Measurements from ENCODE around the gene ZFP1. TPM values are rescaled to one million over a fixed set of nuclear protein-coding genes. Genes with fewer than 3 reads are reported as not detected.

The ZFP1 gene
- polyA plus RNA-seq, 1 of the 3 experiments (the other 2 are of a cell fraction), result 3.0 TPM

DNA sequence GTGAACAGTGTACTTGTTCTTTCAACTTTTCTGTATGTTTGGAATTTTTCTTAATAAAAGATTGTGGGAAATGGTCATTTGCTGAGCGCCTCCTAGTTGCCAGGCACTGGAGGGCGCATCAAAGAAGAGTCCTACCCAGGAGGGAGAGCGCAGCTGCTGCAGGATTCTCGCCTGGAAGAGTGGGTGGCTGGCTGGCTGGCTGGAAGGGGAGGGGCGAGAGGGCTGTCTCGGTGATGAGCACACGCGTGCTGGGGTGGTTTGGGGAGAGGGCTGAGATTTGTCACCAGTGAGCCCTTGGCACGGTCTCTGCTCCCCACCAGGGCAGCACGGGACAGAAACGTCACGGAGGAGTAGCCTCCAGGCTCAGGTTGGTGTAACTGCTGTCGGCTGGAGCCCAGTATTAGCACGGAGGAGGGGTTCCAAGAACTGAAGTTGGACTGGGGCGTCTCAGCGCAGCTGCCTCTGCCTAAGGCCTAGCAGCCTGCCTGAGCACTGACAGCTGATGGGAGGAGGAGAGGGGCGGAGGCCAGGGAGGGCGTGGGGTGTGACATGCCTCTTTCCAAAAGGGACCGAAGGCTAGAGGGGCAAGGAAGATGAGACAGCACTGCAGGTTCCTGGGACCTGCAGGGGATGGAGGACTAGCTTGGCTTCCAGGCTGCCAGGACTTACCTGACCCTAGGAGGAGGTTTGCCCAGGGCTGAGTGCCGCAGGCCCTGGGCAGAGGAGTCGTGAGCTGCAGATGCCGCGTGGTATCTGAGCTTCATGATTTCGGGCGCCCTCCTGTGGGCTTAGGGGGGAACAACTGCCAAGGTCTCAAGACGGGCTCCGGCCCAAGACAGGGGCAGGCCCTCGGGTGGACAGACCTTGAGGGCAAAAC, 37.4 kb upstream of the ZFP1 start (continued):
- TF ChIP-seq EP300 (IDR thresholded peaks at IDR 0.05; ENCODE audit: borderline replicate concordance in 1 of 2, low read depth in 1 of 2, low read length in 1 of 2) (no peak), TEAD4 (IDR thresholded peaks at IDR 0.05; ENCODE audit: borderline replicate concordance, insufficient read depth) (no peak), JUND (IDR thresholded peaks at IDR 0.05) (no peak), NFIC (IDR thresholded peaks at IDR 0.05; ENCODE audit: borderline replicate concordance) (no peak; the same call in 1 of the 2 replicates), MXI1 (IDR thresholded peaks at IDR 0.05; ENCODE audit: low read depth, low read length) (peak; percentile 65), POLR2AphosphoS5 (IDR thresholded peaks at IDR 0.05; ENCODE audit: low read depth, low read length) (0 out of 2 replicates have a peak, but pooled peaks have one; percentile 24), FOXJ3 (CRISPR knock-in tag; IDR thresholded peaks at IDR 0.05) (no peak), FOXM1 (IDR thresholded peaks at IDR 0.05; ENCODE audit: low read depth) (no peak), FOSL2 (IDR thresholded peaks at IDR 0.05; ENCODE audit: borderline replicate concordance, low read depth) (no peak)
- TF ChIP-seq, protein P1, sequence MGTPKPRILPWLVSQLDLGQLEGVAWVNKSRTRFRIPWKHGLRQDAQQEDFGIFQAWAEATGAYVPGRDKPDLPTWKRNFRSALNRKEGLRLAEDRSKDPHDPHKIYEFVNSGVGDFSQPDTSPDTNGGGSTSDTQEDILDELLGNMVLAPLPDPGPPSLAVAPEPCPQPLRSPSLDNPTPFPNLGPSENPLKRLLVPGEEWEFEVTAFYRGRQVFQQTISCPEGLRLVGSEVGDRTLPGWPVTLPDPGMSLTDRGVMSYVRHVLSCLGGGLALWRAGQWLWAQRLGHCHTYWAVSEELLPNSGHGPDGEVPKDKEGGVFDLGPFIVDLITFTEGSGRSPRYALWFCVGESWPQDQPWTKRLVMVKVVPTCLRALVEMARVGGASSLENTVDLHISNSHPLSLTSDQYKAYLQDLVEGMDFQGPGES (IDR thresholded peaks at IDR 0.05; ENCODE audit: low read depth, low read length), result no peak
- TF ChIP-seq, protein P2, sequence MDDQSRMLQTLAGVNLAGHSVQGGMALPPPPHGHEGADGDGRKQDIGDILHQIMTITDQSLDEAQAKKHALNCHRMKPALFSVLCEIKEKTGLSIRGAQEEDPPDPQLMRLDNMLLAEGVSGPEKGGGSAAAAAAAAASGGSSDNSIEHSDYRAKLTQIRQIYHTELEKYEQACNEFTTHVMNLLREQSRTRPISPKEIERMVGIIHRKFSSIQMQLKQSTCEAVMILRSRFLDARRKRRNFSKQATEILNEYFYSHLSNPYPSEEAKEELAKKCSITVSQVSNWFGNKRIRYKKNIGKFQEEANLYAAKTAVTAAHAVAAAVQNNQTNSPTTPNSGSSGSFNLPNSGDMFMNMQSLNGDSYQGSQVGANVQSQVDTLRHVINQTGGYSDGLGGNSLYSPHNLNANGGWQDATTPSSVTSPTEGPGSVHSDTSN (IDR thresholded peaks at IDR 0.05), result no peak

DNA sequence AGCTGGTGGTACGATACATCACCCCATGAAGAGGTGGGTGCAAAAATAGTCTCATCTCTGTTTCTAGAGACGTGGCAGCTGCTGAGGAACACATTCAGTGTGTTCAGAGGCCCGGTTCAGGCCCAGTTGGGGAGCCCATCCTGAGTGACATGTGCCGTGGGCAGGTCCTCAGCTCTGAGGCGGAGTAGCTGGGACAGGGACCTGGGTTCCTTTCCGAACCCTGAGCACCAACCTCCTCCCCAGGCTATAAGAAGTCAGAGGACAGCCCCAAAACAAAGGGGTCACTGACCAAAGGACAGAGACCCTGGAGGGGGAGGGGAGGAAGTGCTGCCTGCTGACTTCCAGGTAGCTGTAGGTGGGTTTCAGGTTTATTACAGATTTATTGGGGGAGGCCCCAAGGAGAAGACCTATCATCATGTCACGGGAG, 36.8 kb upstream of the ZFP1 start:
- Histone ChIP-seq H3K27ac (ENCODE audit: low read depth in 2 of 2, low read length in 1 of 2) (peak overlapping the region in 1 of 2 experiments; percentile 39; a peak in 1 of 4 replicates), H3F3A (replicated peaks; ENCODE audit: insufficient read depth) (peaks cover 25% of the 10 kb centered on the region), H3K4me1 (ENCODE audit: control insufficient read depth in 1 of 2, insufficient read depth in 2 of 2, low read depth in 1 of 2, low read length in 1 of 2) (peaks cover 30 to 47% of the 10 kb centered on the region in 2 experiments; a peak in 3 of 4 replicates), H3K36me3 (replicated peaks in 1 of 2; ENCODE audit: control insufficient read depth in 1 of 2, insufficient read depth in 2 of 2, low read length in 1 of 2) (no peaks in the 10 kb centered on the region), H4K20me1 (ENCODE audit: insufficient read depth) (no peaks in the 10 kb centered on the region), H3K4me3 (ENCODE audit: low read depth in 2 of 2, low read length in 1 of 2) (0 out of 4 replicates have a peak overlapping the region, but pooled peaks of 1 of the 2 experiments have one; percentile 18), H3K27me3 (ENCODE audit: insufficient read depth) (no peaks in the 10 kb centered on the region), H3K4me2 (no peak overlapping the region), H2AFZ (ENCODE audit: low read depth) (no peak overlapping the region), H3K9ac (no peak overlapping the region), H3K9me3 (no peaks in the 10 kb centered on the region), H3K79me2 (ENCODE audit: insufficient read depth) (no peaks in the 10 kb centered on the region), H3K9me2 (no peaks in the 10 kb centered on the region)
- 56% methylated on average over 6 of the region's 7 CpGs for WGBS (ENCODE audit: low lambda C conversion rate)
- CTCF ChIA-PET, result interaction anchor here (0.7 to 8.5 kb wide), 55 partner anchors 8 to 403 kb away, joined by 3 to 182 read pairs (median 5); partner anchors contain the start of genes WDR59, ZFP1 and ZNRF1
- TF ChIP-seq TCF12 (IDR thresholded peaks at IDR 0.05), result no peak
- 0 out of 2 replicates have a peak, but pooled peaks have one; percentile 3 for TF ChIP-seq POLR2AphosphoS5 (IDR thresholded peaks at IDR 0.05; ENCODE audit: low read depth, low read length)
- no peak for TF ChIP-seq RXRA (IDR thresholded peaks at IDR 0.05; ENCODE audit: borderline replicate concordance, low read depth)
- POLR2A ChIA-PET, result interaction anchor here (0.5 to 2.3 kb wide), 3 partner anchors 94 to 332 kb away, joined by 3 to 12 read pairs (median 4); partner anchors contain the start of gene ZNRF1
- DNase-seq, result no peak

All from SK-N-SH (cell line).